ENCODE results near the gene DNAH1.

DNAH1 gene

DNA sequence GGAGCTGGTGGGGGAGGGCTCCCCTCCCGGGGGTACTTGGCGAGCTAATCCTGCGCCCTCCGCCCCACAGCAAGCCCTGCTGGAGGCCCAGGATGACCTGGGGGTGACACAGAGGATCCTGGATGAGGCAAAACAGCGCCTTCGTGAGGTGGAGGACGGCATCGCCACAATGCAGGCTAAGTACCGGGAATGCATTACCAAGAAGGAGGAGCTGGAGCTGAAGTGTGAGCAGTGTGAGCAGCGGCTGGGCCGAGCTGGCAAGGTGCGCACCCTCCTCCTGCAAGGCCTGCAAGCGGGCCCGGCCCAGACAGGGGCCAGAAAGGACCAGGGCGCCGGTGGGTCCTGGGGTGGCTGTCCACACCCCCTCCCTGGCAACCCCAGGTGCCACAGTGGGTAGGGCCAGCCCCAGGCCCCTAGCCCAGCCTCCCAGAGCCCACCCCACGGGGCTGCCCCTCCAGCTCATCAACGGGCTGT lies 72.3 kb downstream of the DNAH1 start:
- DNase-seq (ENCODE audit: low read depth) = no peak

DNA sequence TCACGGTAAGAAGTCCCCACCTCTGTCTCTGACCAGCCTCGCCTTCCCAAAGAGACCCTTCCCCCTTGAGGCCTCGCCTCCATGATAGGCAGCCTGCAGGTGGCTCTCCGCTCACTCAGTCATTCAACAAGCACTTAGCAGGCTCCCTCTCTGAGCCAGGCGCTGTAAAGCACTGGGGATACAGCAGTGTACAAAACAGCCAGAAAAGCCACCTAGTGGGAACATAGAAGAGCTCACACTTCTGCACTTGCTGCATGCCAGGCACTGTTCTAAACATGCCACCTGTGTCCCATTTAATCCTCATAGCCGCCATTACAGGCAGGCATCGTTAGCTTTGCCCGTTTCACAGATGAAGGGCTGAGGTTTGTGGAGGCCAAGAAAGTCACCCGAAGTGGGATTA lies 72.8 kb downstream of the DNAH1 start:
- no peak for DNase-seq (ENCODE audit: low read depth)

DNA sequence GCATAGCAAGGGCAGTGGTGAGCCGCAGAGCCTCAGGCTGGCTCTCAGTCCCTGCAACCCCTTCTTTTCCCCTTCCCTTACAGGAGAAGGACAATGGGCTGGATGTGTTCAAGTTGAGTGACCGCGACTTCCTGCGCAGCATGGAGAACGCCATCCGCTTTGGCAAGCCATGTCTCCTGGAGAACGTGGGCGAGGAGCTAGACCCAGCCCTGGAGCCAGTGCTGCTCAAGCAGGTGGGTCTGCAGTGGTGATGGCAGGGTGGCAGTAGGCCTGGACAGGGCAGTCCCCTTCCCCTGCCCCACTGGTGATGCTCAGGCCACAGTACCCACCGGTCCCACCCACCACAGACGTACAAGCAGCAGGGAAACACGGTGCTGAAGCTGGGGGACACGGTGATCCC lies 75.0 kb downstream of the DNAH1 start:
- no peak for DNase-seq (ENCODE audit: low read depth)

DNA sequence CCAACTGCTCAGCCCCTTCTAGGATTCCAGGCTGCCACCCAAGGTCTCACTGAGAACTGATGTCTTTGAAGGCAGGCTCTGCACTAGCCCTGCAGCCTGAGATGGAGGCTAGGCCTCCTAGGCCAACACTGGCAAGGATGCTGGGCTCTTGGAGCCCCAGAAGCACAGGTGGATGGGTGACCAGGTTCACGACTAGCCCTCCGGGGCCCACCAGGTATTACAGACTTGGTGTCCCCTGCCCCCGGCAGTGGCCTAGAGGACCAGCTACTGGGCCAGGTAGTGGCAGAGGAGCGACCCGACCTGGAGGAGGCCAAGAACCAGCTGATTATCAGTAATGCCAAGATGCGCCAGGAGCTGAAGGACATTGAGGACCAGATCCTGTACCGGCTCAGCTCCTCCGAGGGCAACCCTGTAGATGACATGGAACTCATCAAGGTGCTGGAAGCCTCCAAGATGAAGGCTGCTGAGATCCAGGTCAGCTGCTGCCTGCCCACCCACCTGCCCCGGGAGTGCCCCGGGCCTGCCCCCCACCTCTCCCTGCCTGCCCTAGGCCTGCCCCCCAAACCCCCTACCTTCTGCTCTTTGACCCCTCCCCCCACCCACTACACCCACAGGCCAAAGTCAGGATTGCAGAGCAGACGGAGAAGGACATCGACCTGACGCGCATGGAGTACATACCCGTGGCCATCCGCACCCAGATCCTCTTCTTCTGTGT lies 76.3 kb downstream of the DNAH1 start:
- no peak for DNase-seq (ENCODE audit: low read depth)

DNA sequence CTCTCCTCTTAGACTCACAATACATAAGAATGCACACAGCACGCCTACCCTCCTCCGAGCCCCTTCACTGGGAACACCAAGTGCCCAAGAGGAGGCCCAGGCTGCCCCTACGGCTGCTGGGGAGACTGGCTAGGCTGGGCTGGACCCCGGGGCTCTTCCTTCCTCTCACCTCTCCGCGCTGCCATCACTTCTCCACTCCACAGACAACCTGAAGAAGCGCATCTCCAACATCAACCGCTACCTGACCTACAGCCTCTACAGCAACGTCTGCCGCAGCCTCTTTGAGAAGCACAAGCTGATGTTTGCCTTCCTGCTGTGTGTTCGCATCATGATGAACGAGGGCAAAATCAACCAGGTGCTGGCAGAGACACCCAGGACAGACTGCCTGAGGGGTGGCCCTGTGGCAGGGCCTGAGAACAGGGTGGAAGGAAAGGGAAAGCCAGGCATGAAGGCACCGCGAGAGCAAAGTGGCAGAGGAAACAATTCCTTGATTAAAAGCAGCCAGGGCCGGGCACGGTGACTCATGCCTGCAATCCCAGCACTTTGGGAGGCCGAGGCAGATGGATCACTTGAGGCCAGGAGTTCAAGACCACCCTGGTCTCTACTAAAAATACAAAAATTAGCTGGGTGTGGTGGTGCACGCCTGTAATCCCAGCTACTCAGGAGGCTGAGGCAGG lies 77.2 kb downstream of the DNAH1 start:
- no peak for DNase-seq (ENCODE audit: low read depth)

DNA sequence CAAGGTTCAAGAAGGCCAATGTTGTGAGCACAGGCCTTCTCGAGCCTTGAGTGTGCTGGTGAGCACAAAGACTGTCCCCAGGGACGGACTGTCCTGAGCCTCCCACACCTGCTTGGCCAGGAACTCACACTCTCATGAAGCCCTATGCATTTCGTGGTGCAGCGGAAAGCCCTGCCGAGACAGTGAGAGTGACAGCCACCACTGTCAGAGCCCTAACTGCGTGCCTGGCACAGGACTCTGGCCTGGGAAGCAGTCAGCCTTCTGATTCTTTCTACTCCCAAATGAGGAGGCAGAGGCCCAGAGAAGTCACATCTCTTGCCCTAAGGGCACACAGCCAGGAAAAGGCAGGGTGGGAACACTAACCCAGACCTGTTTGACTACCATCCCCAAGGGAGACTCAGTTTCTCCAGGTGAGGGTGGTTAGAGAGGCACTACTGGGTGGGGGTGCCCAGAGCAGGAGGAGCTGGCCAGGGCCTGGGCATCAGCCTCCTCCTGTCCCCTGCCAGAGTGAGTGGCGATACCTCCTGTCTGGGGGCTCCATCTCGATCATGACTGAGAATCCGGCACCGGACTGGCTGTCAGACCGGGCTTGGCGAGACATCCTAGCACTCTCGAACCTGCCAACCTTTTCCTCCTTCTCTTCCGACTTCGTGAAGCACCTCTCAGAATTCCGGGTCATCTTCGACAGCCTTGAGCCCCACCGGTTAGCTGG lies 78.0 kb downstream of the DNAH1 start:
- DNase-seq (ENCODE audit: low read depth) = no peak

DNA sequence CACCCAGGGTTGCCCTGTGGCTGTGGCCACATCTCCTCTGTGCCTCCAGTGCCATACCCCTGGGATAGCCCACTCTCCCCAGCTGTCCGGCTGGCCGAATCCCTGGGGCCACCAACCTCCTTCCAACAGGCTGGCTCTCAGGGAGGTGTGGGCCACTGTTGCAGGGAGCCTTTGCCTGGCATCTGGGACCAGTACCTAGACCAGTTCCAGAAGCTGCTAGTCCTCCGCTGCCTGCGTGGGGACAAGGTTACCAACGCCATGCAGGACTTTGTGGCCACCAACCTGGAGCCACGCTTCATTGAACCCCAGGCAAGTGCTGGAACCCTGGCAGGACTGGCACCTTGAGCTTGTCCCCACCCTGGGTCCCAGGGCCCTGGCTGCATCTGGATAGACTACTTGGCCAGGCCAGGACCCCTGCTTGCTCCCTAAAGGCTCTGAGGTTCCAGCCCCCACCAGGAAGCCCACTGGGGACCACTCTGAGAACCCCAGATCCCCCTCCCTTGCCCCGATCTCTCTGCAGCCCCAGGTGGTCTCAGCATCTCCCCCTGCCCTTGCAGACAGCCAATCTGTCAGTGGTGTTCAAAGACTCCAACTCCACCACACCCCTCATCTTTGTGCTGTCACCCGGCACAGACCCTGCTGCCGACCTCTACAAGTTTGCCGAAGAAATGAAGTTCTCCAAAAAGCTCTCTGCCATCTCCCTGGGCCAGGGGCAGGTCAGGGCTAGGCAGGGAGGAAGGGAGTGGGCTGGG lies 78.8 kb downstream of the DNAH1 start:
- no peak for DNase-seq (ENCODE audit: low read depth)

DNA sequence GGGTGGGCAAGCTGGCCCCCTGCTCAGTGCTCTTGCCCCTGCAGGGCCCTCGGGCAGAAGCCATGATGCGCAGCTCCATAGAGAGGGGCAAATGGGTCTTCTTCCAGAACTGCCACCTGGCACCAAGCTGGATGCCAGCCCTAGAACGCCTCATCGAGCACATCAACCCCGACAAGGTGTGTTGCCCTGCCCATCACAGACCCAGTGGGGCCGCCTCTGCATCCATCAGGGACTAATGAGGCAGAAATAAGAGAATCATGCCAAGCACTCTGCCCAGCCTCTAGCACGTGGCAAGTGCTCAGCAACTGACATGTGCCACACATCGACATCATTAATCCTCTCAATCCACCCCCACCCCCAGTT lies 79.4 kb downstream of the DNAH1 start:
- no peak for DNase-seq (ENCODE audit: low read depth)

DNA sequence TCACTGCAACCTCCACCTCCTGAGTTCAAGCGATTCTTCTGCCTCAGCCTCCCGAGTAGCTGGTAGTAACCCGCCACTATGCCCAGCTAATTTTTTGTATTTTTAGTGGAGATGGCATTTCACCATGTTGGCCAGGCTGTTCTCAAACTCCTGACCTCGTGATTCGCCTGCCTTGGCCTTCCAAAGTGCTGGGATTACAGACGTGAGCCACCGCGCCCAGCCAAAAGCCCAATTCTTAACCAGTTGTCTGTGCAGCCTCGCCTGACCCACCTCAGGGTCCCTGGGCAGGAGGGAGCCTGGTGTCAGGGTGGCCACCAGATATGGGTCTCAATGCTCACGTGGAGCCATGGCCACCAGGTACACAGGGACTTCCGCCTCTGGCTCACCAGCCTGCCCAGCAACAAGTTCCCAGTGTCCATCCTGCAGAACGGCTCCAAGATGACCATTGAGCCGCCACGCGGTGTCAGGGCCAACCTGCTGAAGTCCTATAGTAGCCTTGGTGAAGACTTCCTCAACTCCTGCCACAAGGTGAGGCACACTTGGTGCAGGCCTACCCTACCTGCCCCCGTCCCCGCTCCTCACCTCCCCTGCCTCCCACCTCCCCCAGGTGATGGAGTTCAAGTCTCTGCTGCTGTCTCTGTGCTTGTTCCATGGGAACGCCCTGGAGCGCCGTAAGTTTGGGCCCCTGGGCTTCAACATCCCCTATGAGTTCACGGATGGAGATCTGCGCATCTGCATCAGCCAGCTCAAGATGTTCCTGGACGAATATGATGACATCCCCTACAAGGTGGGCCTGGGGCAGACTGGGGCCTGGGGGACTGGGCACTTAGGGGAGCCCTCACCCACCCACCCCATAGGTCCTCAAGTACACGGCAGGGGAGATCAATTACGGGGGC lies 80.1 kb downstream of the DNAH1 start:
- no peak for DNase-seq (ENCODE audit: low read depth)

DNA sequence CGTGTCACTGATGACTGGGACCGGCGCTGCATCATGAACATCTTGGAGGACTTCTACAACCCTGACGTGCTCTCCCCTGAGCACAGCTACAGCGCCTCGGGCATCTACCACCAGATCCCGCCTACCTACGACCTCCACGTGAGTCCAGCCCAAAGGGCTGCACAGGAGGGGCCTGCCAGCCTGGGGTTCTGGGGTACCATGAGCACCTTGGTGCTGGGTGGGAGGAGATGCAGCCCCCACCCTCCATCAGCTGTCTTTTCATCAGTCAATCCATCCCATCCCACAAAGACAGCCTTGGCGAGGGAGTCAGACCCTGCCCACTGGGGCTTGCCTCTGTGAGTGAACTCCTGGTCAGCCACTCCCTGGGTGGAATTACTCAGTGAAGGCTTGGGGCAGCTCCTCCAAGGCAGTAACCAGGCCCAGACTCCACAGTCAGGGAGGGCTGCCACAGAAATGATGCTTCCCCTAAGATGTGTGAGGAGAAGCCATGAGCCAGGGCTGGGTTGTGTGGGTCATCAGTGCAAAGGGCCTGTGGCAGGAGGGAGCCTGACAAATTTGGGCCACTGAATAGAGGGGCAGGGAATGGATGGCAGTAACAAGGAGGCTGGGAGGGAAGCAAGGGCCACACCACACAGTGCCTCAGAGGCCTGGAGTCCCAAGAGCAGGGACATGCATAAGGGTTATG lies 80.9 kb downstream of the DNAH1 start:
- DNase-seq (ENCODE audit: low read depth) = no peak

DNA sequence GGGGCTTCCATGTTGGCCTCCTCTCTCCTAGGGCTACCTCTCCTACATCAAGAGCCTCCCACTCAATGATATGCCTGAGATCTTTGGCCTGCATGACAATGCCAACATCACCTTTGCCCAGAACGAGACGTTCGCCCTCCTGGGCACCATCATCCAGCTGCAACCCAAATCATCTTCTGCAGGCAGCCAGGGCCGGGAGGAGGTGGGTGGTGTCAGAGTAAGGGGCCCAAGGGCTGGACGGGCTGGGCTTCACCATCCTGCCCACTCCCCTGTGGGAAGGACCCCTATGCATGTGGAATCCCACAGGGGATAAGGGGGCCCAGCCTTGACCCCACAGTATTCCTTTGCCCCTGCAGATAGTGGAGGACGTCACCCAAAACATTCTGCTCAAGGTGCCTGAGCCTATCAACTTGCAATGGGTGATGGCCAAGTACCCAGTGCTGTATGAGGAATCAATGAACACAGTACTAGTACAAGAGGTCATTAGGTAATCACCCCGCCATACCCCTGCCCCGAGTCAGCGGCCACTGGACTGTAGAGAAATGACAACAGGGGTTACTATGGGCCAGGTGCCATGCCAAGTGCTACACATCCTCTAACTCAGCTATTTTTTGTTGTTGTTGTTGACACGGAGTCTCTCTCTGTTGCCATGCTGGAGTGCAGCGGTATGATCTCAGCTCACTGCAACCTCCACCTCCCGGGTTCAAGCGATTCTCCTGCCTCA lies 81.7 kb downstream of the DNAH1 start:
- no peak for DNase-seq (ENCODE audit: low read depth)

DNA sequence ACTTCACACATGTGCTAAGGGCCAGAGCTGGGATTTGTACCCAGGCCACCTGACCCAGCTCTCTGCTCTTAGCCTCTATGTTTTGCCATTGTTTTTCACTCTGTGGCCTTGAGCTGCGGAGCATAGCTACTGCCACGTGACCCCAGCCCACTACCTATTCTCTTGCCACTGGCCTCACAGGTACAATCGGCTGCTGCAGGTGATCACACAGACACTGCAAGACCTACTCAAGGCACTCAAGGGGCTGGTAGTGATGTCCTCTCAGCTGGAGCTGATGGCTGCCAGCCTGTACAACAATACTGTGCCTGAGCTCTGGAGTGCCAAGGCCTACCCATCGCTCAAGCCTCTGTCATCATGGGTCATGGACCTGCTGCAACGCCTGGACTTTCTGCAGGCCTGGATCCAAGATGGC lies 82.6 kb downstream of the DNAH1 start:
- no peak for DNase-seq (ENCODE audit: low read depth)

DNA sequence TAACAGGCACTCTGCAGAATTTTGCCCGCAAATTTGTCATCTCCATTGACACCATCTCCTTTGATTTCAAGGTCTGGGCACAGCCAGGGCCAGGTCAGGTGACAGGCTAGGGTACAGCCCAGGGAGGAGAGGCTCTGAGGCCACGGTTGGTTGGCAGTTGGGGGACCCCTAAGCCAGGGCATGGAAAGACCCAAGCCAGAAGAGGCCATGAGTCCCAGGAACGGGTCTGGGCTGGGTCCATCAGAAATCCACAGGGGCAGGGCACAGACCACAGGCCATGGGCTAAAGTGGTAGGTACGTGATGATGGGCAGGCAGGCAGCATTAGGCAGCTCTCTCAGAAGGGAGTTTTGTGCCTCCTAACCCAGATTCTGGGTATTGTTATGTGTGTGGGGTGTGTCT lies 83.0 kb downstream of the DNAH1 start:
- no peak for DNase-seq (ENCODE audit: low read depth)

DNA sequence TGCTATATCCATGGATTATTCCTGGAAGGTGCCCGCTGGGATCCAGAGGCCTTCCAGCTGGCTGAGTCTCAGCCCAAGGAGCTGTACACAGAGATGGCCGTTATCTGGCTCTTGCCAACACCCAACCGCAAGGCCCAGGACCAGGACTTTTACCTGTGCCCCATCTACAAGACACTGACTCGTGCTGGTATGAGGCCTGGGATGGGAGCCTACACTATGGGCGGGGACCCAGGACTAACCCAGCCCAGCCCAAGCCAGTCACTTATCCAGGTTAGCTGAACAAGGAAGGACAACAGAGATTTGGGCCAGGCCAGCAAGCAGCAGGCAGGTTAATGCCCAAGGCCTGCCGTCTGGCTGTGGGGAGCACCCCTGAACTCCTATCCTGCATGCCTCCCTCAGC lies 83.5 kb downstream of the DNAH1 start:
- no peak for DNase-seq (ENCODE audit: low read depth)

DNA sequence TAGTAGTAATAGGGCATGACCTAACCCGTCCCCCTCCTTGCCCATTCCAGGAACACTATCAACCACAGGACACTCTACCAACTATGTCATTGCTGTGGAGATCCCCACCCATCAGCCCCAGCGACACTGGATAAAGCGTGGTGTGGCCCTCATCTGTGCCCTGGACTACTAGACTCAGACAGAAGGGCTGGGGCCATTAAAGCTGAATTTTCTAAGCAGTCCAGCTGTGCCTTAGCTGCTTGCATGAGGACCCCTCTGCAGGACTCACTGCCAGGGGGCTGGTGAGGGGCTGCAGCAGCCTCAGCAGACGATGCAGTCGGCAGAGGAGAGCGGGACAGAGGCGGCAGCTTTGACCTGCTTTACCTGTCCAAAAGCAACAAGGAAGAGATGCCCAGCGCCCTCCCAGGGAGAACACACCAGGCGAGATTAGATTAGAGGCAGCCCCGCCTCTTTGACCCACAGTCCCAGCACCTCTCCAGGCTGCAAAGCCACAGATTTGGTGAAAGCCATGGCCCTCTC lies 84.2 kb downstream of the DNAH1 start:
- no peak for DNase-seq (ENCODE audit: low read depth)

DNA sequence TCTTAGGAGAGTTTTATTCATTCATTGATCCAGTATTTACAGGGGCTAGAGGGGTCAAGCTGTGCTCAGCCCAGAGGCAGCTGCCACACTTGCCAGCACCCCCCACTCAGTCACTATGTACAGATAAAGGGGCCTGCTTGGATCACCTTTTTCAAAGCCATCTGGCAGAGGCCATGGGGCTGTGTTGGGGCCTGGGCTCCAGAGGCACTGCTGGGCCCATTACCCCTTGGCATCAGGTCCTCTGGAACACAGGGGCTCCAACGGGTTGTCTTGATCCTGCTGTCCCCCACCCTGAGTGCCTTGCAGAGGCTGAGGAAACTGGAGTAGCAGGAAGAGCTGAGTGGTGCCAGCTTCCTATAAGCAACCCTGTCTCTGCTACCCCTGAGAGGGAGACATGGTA lies 84.9 kb downstream of the DNAH1 start:
- no peak for DNase-seq (ENCODE audit: low read depth)

DNA sequence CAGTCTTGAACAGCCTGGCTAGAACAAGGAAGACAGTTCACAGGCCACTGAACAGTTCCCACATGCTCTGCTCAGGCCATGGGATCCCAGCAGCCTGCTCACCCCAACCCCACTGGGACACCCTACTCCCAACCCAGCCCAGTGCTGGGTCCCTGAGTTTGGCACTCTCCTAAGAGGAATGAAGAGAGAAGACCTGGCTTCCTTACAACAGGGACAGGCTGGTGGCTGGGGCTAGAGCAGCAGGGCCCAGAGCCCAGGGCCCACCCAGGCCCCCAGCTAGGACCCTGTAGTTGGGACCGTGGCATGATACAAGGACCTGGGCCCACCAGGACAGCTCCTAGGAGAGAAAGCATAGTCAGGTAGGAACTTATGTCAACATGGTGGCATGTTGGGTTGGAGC lies 85.4 kb downstream of the DNAH1 start:
- no peak for DNase-seq (ENCODE audit: low read depth)

DNA sequence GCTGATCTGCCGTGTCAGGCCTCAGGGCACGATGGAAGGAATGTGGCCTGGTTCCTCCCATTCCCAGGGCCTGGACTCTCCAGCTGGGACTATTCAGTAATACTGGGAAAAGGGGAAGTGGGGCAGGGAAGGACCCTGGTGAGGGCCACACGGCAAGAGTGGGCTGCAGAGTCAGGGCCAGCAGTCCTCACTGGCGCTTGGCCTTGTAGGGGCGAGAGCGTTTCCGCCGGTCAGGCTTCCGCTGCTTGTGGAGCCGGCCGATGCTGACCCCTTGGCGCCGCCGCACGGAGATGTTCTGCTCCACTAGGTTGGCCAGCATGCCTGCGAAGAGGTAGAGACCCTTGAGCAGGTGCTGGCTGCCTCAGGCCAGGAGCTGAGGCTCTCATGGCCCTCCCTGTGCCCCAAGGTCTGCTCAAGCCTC lies 86.0 kb downstream of the DNAH1 start:
- DNase-seq (ENCODE audit: low read depth) = no peak

DNA sequence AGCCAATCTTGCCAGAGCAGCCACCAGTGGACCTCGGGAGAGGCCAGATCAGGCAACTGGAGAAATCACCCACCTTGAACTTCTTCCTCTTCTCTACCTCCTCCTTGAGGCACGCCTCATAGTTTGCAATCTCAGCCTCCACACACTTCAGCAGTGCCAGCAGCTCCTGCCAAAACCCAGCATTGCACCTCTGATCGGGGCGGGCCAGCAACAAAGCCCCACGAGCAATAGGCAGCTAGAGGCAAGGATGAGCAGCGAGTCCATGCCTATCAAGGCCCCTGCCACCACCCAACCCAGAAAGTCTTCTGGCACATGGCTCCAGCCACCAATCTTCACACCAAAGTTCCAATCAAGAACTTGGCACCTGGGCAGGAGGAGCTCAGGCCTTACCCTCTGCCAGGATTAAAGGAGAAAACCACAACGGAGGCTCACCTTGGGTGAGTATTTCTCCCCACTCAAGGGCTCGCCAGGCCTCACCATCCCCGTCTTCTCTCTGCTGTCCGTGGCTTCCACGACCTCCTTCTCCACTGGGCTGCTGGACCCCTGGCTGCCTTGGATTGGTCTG lies 86.7 kb downstream of the DNAH1 start:
- DNase-seq (ENCODE audit: low read depth) = no peak
